Neural progenitor cell (in vitro differentiated cells): ENCODE measurements around the gene CNTNAP2. TPM values are rescaled to one million over a fixed set of nuclear protein-coding genes. Genes with fewer than 3 reads are reported as not detected.
A peak's percentile ranks its signal among the peaks of the same experiment; 100 is the strongest.

Experiments
- DNase-seq: peaks from one replicate; pipeline ENCODE4 v3.0.0-alpha.2; 2016; ENCODE audit warnings: low spot score
- H2AFZ ChIP-seq: fragments of 200-600 bp; sonication (generic); replicated peaks from 2 replicates; pipeline ENCODE4 v1.6.1; 2016; ENCODE audit warnings: antibody characterized with exemption
- H3F3A ChIP-seq: fragments of 200-600 bp; sonication (generic); 2 replicates; pipeline ENCODE4 v1.6.1; 2016; ENCODE audit warnings: antibody characterized with exemption, low read depth
- H3K27ac ChIP-seq: fragments of 200-600 bp; sonication (generic); 2 replicates; pipeline ENCODE4 v1.5.1; 2016; ENCODE audit warnings: mild to moderate bottlenecking
- H3K27me3 ChIP-seq: fragments of 200-600 bp; sonication (generic); 2 replicates; pipeline ENCODE4 v1.6.1; 2016; ENCODE audit warnings: mild to moderate bottlenecking, moderate library complexity
- H3K36me3 ChIP-seq: fragments of 200-600 bp; sonication (generic); 2 replicates; pipeline ENCODE4 v1.5.1; 2016
- H3K4me1 ChIP-seq: fragments of 200-600 bp; sonication (generic); 2 replicates; pipeline ENCODE4 v1.6.1; 2016; ENCODE audit warnings: mixed run types
- H3K4me2 ChIP-seq: fragments of 200-600 bp; sonication (generic); 2 replicates; pipeline ENCODE4 v1.6.1; 2016
- H3K4me3 ChIP-seq: fragments of 200-600 bp; sonication (generic); 2 replicates; pipeline ENCODE4 v1.5.1; 2016
- H3K79me2 ChIP-seq: fragments of 200-600 bp; sonication (generic); 2 replicates; pipeline ENCODE4 v1.6.1; 2016; ENCODE audit warnings: low read depth
- H3K9ac ChIP-seq: fragments of 200-600 bp; sonication (generic); 2 replicates; pipeline ENCODE4 v1.6.1; 2016
- H3K9me3 ChIP-seq: fragments of 200-600 bp; sonication (generic); 2 replicates; pipeline ENCODE4 v1.5.1; 2016; ENCODE audit warnings: low read depth
- H4K20me1 ChIP-seq: fragments of 200-600 bp; sonication (generic); 2 replicates; pipeline ENCODE4 v1.6.1; 2016; ENCODE audit warnings: low read depth
- H3K27ac Mint-ChIP-seq: 3 replicates; pipeline ENCODE4 v1.8.0; 2021; ENCODE audit warnings: mixed read lengths
- H3K27me3 Mint-ChIP-seq: 2 replicates; pipeline ENCODE4 v1.8.0; 2022; ENCODE audit warnings: low read depth, mild to moderate bottlenecking, inconsistent platforms, moderate library complexity, mixed read lengths; ENCODE audit not compliant: insufficient read depth
- H3K36me3 Mint-ChIP-seq: 3 replicates; pipeline ENCODE4 v1.8.0; 2021; ENCODE audit warnings: mixed read lengths
- H3K4me1 Mint-ChIP-seq: 3 replicates; pipeline ENCODE4 v1.8.0; 2021; ENCODE audit warnings: mixed read lengths
- H3K4me3 Mint-ChIP-seq: 3 replicates; pipeline ENCODE4 v1.8.0; 2021; ENCODE audit warnings: mild to moderate bottlenecking, moderate library complexity, mixed read lengths
- H3K9me3 Mint-ChIP-seq: 3 replicates; pipeline ENCODE4 v1.8.0; 2020; ENCODE audit warnings: mixed read lengths
- CTCF ChIP-seq: fragments of 200-600 bp; sonication (generic); IDR thresholded peaks from 2 replicates; pipeline ENCODE4 v1.5.1; 2017; ENCODE audit warnings: antibody characterized with exemption, mild to moderate bottlenecking
- EZH2 ChIP-seq: fragments of 200-600 bp; sonication (generic); IDR thresholded peaks from 2 replicates; pipeline ENCODE4 v1.6.1; 2017; ENCODE audit warnings: antibody characterized with exemption, mild to moderate bottlenecking, moderate library complexity
- EZH2phosphoT487 ChIP-seq: fragments of 200-600 bp; sonication (generic); IDR thresholded peaks from 2 replicates; pipeline ENCODE4 v1.6.1; 2017; ENCODE audit warnings: antibody characterized with exemption
- total RNA-seq: library from RNA; depleted of rRNA; stranded (reverse); fragments of >200 nt; gene quantifications from 2 replicates; pipeline ENCODE4 v1.2.3, GENCODE V29; 2015; ENCODE audit warnings: low replicate concordance

The CNTNAP2 gene
- total RNA-seq, 1 donor from 2014 or later, result 126 TPM

- no peak overlapping the region for H3K27ac ChIP-seq
- no peaks in the 10 kb centered on the region for H3K27me3 ChIP-seq
- H3K9ac ChIP-seq, result no peak overlapping the region
- DNase-seq, result no peak
- H3K79me2 ChIP-seq, result no peaks in the 10 kb centered on the region
- H3K27ac Mint-ChIP-seq, result peak overlapping the region; percentile 52
- H3K4me3 ChIP-seq, result no peak overlapping the region
- no peaks in the 10 kb centered on the region for H3K9me3 ChIP-seq
- no peaks in the 10 kb centered on the region for H3K27me3 Mint-ChIP-seq
- no peak overlapping the region for H2AFZ ChIP-seq
- no peaks in the 10 kb centered on the region for H3K9me3 Mint-ChIP-seq
- no peaks in the 10 kb centered on the region for H4K20me1 ChIP-seq
- H3K36me3 Mint-ChIP-seq, result no peaks in the 10 kb centered on the region
- H3K4me3 Mint-ChIP-seq, result no peak overlapping the region
- H3K36me3 ChIP-seq, result no peaks in the 10 kb centered on the region
- peaks cover 18% of the 10 kb centered on the region for H3K4me1 Mint-ChIP-seq
- no peak for TF ChIP-seq EZH2
- no peak for TF ChIP-seq EZH2phosphoT487
- no peak for TF ChIP-seq CTCF
- no peaks in the 10 kb centered on the region for H3K4me1 ChIP-seq
- no peak overlapping the region for H3K4me2 ChIP-seq
- H3F3A ChIP-seq, result no peaks in the 10 kb centered on the region
These were observed 1657.9 kb downstream of the CNTNAP2 start for GRCh38 chr7:147774461-147774860.

- H3K4me1 Mint-ChIP-seq, result peaks cover 18% of the 10 kb centered on the region
- Histone ChIP-seq H3K4me2 (no peak overlapping the region), H3K79me2 (no peaks in the 10 kb centered on the region), H4K20me1 (no peaks in the 10 kb centered on the region), H3K9me3 (no peaks in the 10 kb centered on the region), H3K9ac (no peak overlapping the region), H3K27me3 (no peaks in the 10 kb centered on the region), H3F3A (no peaks in the 10 kb centered on the region), H3K4me3 (no peak overlapping the region), H3K4me1 (no peaks in the 10 kb centered on the region), H3K27ac (no peak overlapping the region), H3K36me3 (no peaks in the 10 kb centered on the region), H2AFZ (no peak overlapping the region)
- H3K4me3 Mint-ChIP-seq, result no peak overlapping the region
- no peaks in the 10 kb centered on the region for H3K36me3 Mint-ChIP-seq
- no peak for DNase-seq
- H3K9me3 Mint-ChIP-seq, result no peaks in the 10 kb centered on the region
- no peaks in the 10 kb centered on the region for H3K27me3 Mint-ChIP-seq
- no peak overlapping the region for H3K27ac Mint-ChIP-seq
- TF ChIP-seq EZH2phosphoT487, result no peak
- no peak for TF ChIP-seq EZH2
- no peak for TF ChIP-seq CTCF
These were observed 1659.1 kb downstream of the CNTNAP2 start for GRCh38 chr7:147775516-147776284.

GRCh38 chr7:147777309-147777708 lies 1660.7 kb downstream of the CNTNAP2 start:
- no peak for TF ChIP-seq EZH2phosphoT487
- TF ChIP-seq EZH2, result no peak
- no peak for TF ChIP-seq CTCF
- H3K4me1 Mint-ChIP-seq, result peaks cover 12% of the 10 kb centered on the region
- H3K36me3 Mint-ChIP-seq, result no peaks in the 10 kb centered on the region
- no peak overlapping the region for H3K27ac Mint-ChIP-seq
- no peaks in the 10 kb centered on the region for H3K9me3 ChIP-seq
- no peaks in the 10 kb centered on the region for H3K9me3 Mint-ChIP-seq
- H3K9ac ChIP-seq, result no peak overlapping the region
- H3K4me2 ChIP-seq, result no peak overlapping the region
- no peak for DNase-seq
- no peaks in the 10 kb centered on the region for H3K79me2 ChIP-seq
- H3K4me3 ChIP-seq, result no peak overlapping the region
- H3K27me3 ChIP-seq, result no peaks in the 10 kb centered on the region
- no peak overlapping the region for H3K4me3 Mint-ChIP-seq
- no peak overlapping the region for H3K27ac ChIP-seq
- no peaks in the 10 kb centered on the region for H3F3A ChIP-seq
- no peak overlapping the region for H2AFZ ChIP-seq
- H4K20me1 ChIP-seq, result no peaks in the 10 kb centered on the region
- peaks cover 3% of the 10 kb centered on the region for H3K27me3 Mint-ChIP-seq
- no peaks in the 10 kb centered on the region for H3K4me1 ChIP-seq
- H3K36me3 ChIP-seq, result no peaks in the 10 kb centered on the region
